Activated naive CD4-positive, alpha-beta T cell treated with Interleukin-2 at 50 U/mL for 16 hours (primary cell): ENCODE results near the gene NUMA1.

Experiments used
- DNase-seq: peaks from one replicate; pipeline ENCODE4 v3.0.0-alpha.2; 2020

Gene NUMA1

GRCh38 chr11:72061739-72062396 lies 18.5 kb downstream of the NUMA1 start:
- DNase-seq = no peak

GRCh38 chr11:72058416-72059034 lies 21.8 kb downstream of the NUMA1 start:
- DNase-seq = no peak

GRCh38 chr11:72048766-72049460 lies 31.4 kb downstream of the NUMA1 start:
- DNase-seq = no peak

- DNase-seq = no peak
These were observed 34.5 kb downstream of the NUMA1 start for GRCh38 chr11:72045849-72046248.

- DNase-seq = no peak
These were observed 38.1 kb downstream of the NUMA1 start for GRCh38 chr11:72042064-72042745.

GRCh38 chr11:72041364-72042063 lies 38.8 kb downstream of the NUMA1 start:
- DNase-seq = peak; percentile 49

- peak; percentile 77 for DNase-seq
These were observed 39.6 kb downstream of the NUMA1 start for GRCh38 chr11:72040491-72041363.

- DNase-seq = no peak
These were observed 40.4 kb downstream of the NUMA1 start for GRCh38 chr11:72039856-72040401.

GRCh38 chr11:72039031-72039855 lies 41.1 kb downstream of the NUMA1 start:
- no peak for DNase-seq

GRCh38 chr11:72038491-72038890 lies 41.9 kb downstream of the NUMA1 start:
- no peak for DNase-seq

- no peak for DNase-seq
These were observed 42.6 kb downstream of the NUMA1 start for GRCh38 chr11:72037554-72038311.

GRCh38 chr11:72036687-72037086 lies 43.7 kb downstream of the NUMA1 start:
- DNase-seq = no peak

GRCh38 chr11:72030472-72031045 lies 49.8 kb downstream of the NUMA1 start:
- DNase-seq = no peak

- no peak for DNase-seq
These were observed 54.3 kb downstream of the NUMA1 start for GRCh38 chr11:72026090-72026489.

GRCh38 chr11:72024069-72024754 lies 56.1 kb downstream of the NUMA1 start:
- DNase-seq = no peak

GRCh38 chr11:72023335-72023734 lies 57.0 kb downstream of the NUMA1 start:
- DNase-seq = no peak

GRCh38 chr11:72018171-72018570 lies 62.2 kb downstream of the NUMA1 start:
- DNase-seq = no peak

GRCh38 chr11:72015511-72016061 lies 64.8 kb downstream of the NUMA1 start:
- no peak for DNase-seq
